Measurements from ENCODE around the gene MBTPS1.

DNA sequence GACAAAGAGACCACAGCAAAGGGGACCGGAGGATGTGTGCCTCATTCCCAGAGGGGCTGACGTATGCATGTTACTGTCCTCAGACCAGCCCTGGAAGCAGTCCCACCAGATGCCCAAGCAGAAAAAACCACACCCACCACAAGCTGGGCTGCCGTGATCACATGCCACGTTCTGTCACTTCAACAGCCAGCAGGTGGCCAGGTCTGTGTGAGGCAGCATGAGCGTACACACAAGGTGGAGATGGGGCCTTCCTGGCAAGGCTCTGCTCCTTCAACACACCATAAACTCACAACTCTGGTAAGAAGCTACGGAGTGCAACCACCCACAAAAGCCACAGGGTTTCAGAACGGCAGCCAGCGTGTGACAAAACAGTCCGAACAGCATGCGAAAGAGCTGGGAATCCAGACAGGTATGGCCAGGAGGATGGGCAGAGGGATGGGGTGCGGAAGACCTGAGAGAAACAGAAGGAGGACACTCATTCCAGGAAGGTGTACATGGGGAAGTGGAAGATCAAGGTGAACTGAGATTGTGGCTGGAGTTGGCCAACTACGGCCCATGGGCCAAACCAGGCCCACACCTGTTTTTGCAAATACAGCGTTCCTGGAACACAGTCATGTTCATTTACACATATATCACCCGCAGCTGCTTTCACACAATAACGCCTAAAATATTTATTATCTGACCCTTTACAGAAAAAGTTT is 27.9 kb downstream of the MBTPS1 start:
- TF ChIP-seq POLR2A (IDR thresholded peaks at IDR 0.05; ENCODE audit: low read depth, low read length) (no peak), SPI1 (IDR thresholded peaks at IDR 0.05; ENCODE audit: low read depth, low read length) (peak; percentile 77), POLR2AphosphoS5 (IDR thresholded peaks at IDR 0.05; ENCODE audit: low read depth, low read length) (no peak), TAF1 (IDR thresholded peaks at IDR 0.05; ENCODE audit: low read depth, low read length) (no peak)

Data from GM12891 (cell line).